Retinal pigment epithelial cell (primary cell): Measurements from ENCODE around the gene SLC12A5.
A peak's percentile ranks its signal among the peaks of the same experiment; 100 is the strongest.
"Not testable (repeated sequence)": the region's sequence is repeated elsewhere in the genome, so short reads cannot be mapped to it uniquely, and the experiment has no call there.

Experiments
- DNase-seq: peaks from one replicate; pipeline ENCODE4 v3.0.0-alpha.2; 2010; ENCODE audit warnings: low read depth
- H3K4me3 ChIP-seq: 2 replicates; pipeline ENCODE4 v1.5.1; 2011; ENCODE audit warnings: mild to moderate bottlenecking, low read length, control low read depth, moderate library complexity
- TF ChIP-seq, protein P1 (sequence below): conservative IDR thresholded peaks from 2 replicates; pipeline ENCODE4 v1.5.1; 2011; ENCODE audit warnings: low read depth, low read length, control low read depth, inconsistent platforms

Gene SLC12A5

GRCh38 chr20:46085179-46085851 lies 56.3 kb downstream of the SLC12A5 start:
- H3K4me3 ChIP-seq: no peak overlapping the region
- TF ChIP-seq, protein P1, sequence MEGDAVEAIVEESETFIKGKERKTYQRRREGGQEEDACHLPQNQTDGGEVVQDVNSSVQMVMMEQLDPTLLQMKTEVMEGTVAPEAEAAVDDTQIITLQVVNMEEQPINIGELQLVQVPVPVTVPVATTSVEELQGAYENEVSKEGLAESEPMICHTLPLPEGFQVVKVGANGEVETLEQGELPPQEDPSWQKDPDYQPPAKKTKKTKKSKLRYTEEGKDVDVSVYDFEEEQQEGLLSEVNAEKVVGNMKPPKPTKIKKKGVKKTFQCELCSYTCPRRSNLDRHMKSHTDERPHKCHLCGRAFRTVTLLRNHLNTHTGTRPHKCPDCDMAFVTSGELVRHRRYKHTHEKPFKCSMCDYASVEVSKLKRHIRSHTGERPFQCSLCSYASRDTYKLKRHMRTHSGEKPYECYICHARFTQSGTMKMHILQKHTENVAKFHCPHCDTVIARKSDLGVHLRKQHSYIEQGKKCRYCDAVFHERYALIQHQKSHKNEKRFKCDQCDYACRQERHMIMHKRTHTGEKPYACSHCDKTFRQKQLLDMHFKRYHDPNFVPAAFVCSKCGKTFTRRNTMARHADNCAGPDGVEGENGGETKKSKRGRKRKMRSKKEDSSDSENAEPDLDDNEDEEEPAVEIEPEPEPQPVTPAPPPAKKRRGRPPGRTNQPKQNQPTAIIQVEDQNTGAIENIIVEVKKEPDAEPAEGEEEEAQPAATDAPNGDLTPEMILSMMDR: no peak
- DNase-seq: no peak

DNA sequence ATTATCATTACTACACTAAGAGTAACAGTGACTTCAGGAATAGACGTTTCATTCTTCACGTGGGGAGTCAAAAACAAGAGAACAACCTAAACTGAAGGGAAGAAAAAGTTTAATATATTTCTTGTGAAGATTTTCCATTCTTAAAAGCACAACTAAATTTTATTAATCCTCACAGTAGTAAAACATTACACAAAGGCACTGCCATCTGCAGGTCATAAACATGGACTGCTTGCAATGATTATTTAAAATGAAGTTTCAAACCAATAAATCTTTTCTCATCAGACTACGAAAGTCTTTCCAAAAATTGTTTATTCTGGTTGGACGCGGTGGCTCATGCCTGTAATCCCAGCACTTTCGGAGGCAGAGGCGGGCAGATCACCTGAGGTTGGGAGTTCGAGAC lies 58.1 kb downstream of the SLC12A5 start:
- TF ChIP-seq, protein P1: peak; percentile 51
- DNase-seq: no peak
- H3K4me3 ChIP-seq: no peak overlapping the region

GRCh38 chr20:46088409-46089166 lies 59.6 kb downstream of the SLC12A5 start:
- H3K4me3 ChIP-seq: peak overlapping the region; percentile 87
- TF ChIP-seq, protein P1: peak; percentile 3
- no peak for DNase-seq

DNA sequence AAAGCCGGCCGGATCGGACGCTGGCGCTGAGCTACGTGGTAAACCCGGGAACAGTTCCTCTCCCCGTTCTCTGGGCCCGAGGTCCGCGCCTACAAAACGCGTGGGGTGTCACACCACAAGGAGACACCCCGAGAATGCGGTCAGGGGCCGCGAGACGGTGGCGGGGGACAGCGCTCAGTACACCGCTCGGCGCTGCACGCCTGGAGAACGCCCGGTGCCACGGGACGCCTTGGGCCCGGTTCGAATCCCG lies 60.1 kb downstream of the SLC12A5 start:
- no peak for DNase-seq
- TF ChIP-seq, protein P1: no peak
- peak overlapping the region; percentile 87 for H3K4me3 ChIP-seq

DNA sequence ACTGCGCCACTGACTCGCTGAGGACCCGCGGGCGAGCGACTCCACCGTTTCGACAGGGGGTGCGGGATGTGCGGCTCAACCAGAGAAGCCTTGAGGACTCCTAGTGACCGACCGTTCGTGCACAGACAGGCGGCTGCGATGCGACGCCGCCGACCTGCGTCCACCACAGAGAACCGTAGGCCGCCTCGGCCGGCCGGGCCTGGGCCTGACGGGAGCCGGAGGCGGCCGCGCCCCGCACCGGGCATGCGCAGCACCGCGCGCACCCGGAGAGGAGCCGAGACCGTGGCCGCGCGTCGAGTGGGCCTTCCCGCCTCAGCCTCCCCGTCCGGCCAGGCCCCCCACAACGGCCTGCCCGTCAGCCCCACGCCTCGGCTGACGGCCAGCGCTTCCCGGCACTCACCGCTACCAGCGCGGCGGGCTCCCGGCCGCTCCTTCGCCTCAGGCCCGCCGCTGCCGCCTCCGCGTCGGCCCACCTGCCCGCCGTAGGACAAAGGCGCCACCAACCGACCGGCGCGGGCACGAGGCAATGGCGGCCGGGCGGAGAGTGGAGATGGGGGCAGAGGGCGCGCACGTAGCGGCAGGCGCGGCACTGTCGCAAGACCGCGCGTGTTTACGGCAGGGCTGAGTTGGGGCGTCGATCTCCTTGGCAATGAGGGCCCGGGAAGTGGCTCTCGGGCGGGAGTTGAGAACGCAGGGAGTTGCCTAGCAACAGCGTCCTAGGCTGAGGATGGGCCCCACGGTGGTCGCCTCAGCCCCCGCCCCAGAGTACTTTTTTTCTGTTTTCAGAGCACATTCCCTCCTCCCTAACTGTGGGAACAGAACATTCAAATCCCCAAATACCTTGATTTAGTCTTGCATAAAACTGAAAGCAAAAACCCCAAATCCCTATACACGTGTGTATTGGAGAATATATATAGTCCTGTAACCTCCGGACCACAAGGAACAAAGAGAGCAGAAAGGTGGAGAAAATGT lies 60.7 kb downstream of the SLC12A5 start, which contains the start of gene NCOA5:
Gene NCOA5, minus strand, starts transcription at position 546 of the 972 bp plus-strand sequence. CDS start 10,538 bp downstream, outside the sequence.
- DNase-seq: peak; percentile 79
- peak within 1 kb of the TSS; percentile 87 for H3K4me3 ChIP-seq
- TF ChIP-seq, protein P1: no peak

DNA sequence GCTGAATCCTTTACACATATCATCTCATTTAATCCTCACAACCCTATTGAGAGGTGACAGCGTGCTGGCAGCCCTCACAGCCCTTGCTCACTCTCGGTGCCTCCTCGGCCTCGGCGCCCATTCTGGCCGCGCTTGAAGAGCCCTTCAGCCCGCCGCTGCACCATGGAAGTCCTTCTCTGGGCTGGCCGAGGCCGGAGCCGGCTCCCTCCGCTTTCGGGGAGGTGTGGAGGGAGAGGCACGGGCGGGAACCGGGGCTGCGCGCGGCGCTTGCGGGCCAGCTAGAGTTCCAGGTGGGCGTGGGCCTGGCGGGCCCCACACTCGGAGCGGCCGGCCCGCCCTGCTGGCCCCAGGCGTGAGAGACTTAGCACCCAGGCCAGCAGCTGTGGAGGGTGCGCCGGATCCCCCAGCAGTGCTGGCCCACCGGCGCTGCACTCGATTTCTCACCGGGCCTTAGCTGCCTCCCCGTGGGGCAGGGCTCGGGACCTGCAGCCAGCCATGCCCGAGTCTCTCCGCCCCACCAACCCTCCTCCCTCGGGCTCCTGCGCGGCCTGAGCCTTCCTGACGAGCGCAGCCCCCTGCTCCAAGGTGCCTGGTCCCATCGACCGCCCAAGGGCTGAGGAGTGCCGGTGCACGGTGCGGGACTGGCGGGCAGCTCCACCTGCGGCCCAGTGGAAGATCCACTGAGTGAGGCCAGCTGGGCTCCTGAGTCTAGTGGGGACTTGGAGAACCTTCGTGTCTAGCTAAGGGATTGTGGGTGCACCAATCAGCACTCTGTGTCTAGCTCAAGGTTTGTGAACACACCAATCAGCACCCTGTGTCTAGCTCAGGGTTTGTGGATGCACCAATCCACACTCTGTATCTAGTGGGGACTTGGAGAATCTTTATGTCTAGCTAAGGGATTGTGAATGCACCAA lies 62.9 kb downstream of the SLC12A5 start:
- not testable (repeated sequence) for H3K4me3 ChIP-seq, DNase-seq

GRCh38 chr20:46093531-46093930 lies 64.5 kb downstream of the SLC12A5 start:
- TF ChIP-seq, protein P1: no peak
- no peak overlapping the region for H3K4me3 ChIP-seq
- no peak for DNase-seq
